NCI-H1417 (cell line): ENCODE measurements around the gene ELANE.
"Not testable (repeated sequence)": the region's sequence is repeated elsewhere in the genome, so short reads cannot be mapped to it uniquely, and the experiment has no call there.

Experiments used
- DNase-seq, 3 experiments: peaks; one replicate each; lab custom pipeline; 2025; lab: John Stamatoyannopoulos, UW

The ELANE gene

GRCh38 chr19:814152-815078 is 37.7 kb upstream of the ELANE start:
- no peak for DNase-seq

DNA sequence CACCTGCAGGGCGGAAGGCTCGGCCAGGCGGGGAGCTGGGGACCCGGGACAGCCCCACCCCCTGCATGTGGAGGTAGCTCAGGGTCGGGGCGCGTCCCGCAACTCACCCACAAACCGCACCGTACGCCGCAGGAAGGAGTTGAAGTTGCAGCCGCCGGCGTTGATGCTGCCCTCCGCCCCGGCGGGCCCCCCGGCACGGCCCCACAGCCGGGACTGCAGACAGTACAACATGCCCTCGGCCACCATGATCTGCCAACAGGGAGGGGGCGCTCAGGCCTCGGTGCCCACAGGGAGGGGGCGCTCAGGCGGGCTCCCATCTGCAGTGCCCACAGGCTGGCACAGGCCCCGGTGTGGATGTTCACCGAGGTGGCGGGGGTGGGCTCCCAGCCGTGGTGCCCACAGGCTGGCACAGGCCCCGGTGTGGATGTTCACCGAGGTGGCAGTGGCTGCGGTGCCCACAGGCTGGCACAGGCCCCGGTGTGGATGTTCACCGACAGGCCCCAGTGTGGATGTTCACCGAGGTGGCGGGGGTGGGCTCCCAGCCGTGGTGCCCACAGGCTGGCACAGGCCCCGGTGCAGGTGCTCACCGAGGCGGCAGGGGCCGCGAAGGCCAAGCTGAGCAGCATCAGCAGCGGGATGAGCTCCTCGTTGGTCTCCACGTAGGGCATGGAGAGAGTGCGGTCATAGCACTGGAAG is 36.9 kb upstream of the ELANE start:
- DNase-seq, result no peak

DNA sequence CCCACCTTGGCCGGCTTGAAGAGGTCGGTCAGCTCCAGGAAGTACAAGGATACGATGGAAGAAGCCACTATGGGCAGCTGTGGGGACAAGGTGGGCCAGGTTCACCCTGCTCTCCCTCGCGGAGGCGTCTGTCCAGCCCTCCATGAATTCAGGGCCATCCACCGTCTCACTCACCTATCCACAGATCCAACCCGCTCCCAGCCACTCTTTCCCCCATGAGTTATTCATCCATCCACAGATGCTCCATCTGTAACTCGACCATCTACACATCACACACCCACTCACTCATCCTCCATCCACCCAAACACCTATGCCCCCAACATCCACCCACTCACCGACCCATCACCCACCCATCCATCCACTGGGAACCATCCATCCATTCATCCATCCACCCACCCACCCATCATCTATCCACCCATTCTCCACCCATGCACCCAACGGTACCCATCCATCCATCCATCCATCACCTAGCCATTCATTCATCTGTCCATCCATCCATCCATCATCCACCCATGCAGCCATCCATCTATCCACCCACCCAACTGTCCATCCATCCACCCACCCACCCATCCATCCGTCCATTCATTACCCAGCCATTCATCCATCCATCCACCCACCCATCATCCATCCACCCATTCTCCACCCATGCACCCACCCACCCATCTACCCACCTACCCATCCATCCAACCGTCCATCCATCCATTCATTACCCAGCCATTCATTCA is 36.2 kb upstream of the ELANE start:
- no peak for DNase-seq

DNA sequence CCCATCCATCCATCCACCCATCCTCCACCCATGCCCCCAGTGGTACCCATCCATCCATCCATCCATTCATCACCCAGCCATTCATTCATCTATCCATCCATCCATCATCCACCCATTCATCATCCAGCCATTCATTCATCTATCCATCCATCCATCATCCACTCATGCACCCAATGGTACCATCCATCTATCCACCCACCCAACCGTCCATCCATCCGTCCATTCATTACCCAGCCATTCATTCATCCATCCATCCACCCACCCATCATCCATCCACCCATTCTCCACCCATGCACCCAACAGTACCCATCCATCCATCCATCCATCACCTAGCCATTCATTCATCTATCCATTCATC is 35.6 kb upstream of the ELANE start:
- DNase-seq, result no peak

DNA sequence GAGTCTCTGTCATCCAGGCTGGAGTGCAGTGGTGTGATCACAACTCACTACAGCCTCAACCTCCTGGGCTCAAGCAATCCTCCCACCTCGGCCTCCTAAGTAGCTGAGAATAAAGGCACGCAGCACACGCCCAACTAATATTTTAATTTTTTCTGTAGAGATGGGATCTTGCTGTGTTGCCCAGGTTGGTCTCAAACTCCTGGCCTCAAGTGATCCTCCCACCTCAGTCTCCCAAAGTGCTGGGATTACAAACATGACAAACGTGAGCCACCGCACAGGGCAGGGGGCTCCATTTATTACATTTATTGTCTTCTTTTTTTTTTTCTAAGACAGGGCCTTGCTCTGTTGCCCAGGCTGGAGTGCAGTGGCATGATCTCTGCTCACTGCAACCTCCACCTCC is 31.9 kb upstream of the ELANE start:
- not testable (repeated sequence) for DNase-seq

DNA sequence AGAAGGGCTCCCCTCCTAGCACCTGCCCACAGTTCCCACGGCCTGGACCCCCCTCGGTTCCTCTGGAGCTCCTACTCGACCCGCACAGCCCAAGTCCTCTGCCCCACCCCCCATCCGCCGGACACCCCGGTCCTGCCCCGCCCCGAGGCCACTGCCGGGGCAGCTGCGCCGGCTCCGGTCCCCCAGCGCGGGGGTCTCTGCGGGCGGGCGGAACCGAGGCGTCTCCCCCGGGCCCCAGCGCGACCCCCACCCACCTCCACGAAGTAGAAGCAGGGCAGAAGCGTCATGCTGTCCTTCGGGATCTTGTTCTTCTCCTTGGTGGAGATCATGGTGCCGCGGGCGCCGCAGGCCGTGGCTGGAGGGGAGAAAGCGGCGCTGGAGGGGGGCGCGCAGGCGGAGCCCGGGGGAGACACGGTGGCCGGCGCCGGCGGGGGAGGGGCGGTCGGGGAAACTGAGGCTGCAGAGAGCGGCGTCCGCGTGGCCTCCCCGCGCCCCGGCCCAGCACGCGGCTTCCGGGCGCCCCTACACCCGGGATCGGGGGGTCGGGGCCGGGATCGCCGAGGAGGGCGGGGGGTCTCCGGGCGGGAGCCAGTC is 30.8 kb upstream of the ELANE start:
- DNase-seq, result peak in 2 of 3 experiments; percentile 55 to 57

DNA sequence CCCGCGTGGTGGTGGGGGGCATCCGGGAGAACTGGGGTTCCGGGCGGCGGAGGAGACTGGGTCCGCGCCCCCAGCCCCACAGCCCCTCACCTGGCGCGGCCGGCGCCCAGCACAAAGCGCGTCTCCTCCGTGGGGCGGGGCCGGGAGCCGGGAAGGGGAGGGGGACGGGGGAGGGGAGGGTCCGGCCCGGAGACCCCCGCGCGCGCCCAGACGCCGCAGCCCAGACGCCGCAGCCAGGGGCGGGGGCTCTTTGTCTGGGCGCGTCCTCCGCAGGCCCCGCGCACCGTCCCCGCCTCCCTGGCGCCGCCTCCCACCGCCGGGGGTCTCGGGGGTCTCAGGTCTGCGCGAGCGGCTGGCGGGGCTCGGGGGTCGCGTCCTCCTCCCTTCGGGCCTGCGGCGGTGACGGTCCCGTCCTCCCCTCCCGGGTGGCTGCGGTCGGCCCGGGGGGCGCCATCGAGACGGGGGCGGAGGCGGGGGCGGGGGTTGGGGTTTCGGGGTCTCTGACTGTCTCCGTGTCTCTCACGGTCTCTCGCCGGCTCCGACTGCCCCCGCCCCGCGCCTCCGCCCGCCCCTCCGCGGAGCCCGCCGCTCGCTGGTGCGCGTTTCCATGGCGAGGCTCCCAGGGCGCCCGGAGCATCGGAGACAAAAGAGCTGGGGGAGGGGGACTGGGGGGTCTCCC is 30.1 kb upstream of the ELANE start, which contains the start of gene PLPPR3:
PLPPR3 (minus strand) TSS at position 131 of the 679 bp plus-strand sequence. CDS start 396 bp downstream, outside the sequence.
- peak in 2 of 3 experiments; percentile 77 to 80 for DNase-seq

DNA sequence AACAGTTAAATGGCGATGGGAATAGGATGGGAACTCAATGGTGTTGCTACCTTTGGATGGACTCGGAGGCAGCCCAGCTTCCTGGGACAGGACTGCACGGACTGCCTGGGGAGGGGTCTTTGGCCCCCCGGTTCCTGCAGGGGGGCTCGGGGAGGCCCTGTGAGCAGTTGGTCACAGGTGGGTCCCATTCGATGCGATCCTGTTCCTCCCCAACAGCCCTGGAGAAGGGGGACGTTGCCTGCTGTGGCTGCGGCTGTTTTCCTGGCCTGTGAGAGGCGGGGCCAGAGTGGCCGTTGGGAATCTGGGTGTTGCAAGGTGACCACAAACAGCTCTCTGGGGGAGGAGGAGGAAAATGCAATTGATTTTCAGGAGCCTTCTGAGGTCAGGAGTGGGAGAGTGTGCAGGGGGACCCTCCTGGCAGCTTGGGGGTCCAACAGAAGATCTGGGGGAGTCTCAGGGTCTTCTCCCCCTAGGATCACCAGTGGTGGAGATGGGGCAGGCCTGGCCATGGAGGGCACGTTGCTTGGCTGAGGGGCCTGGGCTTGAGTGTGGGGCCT is 28.5 kb upstream of the ELANE start:
- no peak for DNase-seq

GRCh38 chr19:824885-825284 is 27.2 kb upstream of the ELANE start:
- no peak for DNase-seq

DNA sequence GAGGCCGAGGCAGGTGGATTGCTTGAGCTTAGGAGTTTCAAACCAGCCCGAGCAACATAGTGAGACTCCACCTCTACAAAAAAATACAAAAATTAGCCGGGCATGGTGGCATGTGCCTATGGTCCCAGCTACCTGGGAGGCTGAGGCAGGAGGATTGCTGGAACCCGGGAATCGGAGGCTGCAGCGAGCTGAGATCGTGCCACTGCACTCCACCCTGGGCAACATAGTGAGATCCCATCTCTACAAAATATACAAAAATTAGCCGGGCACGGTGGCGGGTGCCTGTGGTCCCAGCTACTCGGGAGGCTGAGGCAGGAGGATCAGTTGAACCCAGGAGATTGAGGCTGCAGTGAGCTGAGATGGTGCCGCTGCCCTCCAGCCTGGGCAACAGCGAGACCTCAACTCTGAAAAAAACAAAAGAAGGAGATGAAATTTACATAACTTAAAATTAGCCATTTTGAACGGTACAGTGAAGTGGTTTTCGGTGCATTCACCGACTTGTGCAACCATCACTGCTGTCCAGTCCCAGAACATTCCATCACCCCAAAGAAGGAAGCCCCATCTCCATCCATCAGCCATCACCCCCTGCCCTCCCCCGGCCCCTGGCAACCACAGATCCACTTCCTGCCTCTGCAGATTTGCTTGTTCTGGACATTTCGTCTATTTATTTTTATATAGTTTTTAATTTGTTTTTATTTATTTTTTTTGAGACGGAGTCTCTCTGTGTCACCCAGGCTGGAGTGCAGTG is 26.0 kb upstream of the ELANE start:
- DNase-seq, result no peak

DNA sequence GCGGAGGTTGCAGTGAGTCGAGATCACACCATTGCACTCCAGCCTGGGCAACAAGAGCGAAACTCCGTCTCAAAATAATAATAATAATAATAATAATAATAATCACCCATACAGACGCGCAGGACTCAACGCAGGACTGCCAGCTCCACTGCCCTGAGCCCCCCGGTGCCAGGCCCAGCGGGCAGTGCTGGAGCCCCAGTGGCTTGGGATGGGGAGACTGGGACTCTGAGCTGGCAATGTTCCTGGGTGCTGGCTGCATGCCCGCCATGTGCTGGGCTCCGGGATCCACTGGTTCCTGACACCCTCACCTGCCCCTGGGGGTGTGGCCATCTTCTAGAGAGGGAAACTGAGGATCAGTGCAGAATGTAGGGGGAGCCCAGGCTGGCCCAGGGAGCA is 24.8 kb upstream of the ELANE start:
- DNase-seq, result no peak

DNA sequence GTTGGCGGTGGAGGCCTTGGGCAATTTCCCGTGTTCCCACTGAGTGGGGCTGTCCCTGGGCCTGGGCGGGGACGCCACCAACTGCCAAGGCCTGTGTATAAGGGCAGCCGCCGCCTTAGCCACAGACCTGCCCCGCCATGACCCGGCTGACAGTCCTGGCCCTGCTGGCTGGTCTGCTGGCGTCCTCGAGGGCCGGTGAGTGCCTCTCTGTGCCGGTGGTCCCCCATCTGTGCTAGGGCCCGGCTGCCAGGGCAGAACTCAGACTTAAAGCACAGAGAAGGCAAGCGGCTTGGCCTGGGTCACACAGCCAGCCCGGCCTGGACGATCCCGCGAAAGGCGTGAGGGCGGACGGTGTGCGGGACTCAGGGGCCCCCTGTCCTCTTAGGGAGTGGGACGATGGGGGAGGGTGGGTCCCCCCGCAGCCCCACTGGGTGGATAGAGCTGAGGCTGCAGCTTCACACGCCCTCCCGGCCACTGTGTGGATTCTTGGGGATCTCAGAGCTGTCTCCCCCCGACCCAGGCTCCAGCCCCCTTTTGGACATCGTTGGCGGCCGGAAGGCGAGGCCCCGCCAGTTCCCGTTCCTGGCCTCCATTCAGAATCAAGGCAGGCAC is 24.3 kb upstream of the ELANE start, which contains the start of gene AZU1:
AZU1 (plus strand) TSS at position 128 of the 612 bp plus-strand sequence; CDS start at position 138, 10 bp downstream.
- DNase-seq, result no peak

DNA sequence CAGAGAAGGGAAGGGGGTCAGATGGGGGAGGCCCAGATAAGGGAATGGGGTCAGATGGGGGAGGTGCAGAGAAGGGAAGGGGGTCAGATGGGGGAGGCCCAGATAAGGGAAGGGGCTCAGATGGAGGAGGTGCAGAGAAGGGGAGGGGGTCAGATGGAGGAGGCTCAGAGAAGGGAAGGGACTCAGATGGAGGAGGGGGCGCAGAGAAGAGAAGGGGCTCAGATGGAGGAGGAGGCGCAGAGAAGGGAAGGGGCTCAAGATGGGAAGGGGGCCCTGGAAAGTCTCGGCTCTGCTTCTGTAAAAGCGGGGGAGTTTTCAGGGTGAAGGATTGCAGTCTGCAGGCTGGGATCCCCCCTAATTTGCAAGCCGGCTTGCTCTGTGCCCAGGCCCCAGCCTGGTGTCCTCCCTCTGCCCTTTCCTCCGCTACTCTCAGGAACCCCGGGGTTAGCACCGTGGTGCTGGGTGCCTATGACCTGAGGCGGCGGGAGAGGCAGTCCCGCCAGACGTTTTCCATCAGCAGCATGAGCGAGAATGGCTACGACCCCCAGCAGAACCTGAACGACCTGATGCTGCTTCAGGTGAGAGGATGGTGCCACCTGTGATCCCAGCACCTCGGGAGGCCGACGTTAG is 22.9 kb upstream of the ELANE start:
- DNase-seq, result no peak

- no peak for DNase-seq
Observed at GRCh38 chr19:831407-832369, 20.4 kb upstream of the ELANE start.

GRCh38 chr19:834216-834615 is 17.9 kb upstream of the ELANE start:
- no peak for DNase-seq

DNA sequence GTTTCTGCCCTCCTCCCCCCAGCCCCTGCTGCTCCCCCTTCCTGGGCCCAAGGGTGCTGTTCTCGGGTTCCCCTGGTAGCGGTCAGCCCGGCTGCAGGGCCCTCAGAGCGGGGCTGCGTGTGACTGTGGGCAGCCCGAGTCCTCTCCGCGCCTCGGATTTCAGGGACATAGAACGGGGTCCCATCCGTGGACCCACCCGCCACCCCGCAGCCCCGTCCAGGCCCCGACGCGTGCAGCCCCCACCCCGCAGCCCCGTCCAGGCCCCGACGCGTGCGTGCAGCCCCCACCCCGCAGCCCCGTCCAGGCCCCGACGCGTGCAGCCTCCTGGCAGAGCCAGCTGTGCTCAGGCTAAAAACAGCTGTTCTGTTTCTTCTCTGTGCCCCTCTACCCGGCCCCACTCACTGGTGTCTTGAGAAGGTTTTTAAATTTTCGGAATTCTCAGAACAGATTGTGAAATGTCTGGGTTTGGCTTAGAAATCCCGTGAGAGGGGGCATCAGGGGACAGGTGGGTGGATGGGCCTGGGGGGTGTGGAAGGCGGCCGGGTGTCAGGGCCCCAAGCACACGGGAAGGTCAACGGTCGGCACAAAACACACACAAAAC is 16.8 kb upstream of the ELANE start:
- DNase-seq, result no peak

DNA sequence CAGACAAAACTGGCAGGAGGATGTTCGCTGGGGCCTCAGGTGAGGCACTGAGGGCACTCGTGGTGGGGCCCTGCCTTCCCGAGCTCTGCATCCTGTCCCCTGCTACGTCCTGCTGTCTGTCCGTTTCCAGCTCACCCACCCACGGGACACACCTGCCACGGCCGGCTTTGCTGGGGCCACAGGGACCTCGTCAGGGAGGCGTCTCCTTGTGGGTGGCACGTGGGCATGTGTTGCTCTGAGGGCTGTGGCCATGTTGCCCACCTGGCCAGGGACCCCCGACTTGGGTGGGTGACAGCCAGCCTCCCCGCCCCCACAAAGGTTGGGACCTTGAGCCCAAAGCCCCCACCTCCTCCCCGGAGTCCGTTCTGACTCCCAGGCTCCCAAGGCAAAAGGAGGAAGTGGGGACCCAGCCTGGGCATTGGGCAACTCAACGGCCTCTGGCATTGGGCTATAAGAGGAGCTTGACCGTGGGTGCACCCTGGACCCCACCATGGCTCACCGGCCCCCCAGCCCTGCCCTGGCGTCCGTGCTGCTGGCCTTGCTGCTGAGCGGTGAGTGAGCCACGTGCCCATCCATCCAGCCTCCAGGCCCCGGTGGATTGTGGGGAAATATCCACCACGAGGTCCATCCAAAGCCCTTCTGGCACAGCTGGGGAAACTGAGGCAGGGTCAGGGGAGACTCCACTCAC is 11.4 kb upstream of the ELANE start, which contains the start of gene PRTN3:
PRTN3 (plus strand) TSS at position 481 of the 688 bp plus-strand sequence; CDS start at position 491, 10 bp downstream.
- no peak for DNase-seq
